ENCODE data around the gene KPRP. TPM values are rescaled to one million over a fixed set of nuclear protein-coding genes. Genes with fewer than 3 reads are reported as not detected.

KPRP gene
- total and polyA plus RNA-seq, 2 experiments from 2014 or later, result not detected

DNA sequence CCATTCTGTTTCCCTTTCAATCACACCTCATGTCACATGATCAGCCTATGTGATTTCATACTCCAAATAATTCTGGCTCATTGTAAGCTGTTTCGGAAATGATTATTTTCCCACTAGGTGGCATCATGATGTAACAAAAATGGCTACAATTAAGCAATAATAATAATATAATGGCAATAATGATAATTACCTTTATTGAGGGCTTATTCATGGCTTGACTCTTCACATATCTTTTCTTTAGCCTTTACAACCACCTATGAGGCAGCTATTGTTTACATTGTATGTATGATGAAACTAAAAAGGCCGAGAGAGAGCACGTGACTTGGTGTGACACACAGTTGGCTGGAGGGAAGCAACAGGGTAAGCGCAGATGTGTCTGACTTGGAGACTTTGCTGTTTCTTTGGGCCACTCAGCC is 12.5 kb upstream of the KPRP start:
- no peak overlapping the region for H3K4me2 ChIP-seq
- H3K9me3 Mint-ChIP-seq, result no peaks in the 10 kb centered on the region; the same call in 2 of the 3 replicates
- no peak for DNase-seq (ENCODE audit: low spot score)
- no peaks in the 10 kb centered on the region for H4K20me1 ChIP-seq (replicated peaks; ENCODE audit: insufficient read depth)
- no peak overlapping the region for H3K4me3 ChIP-seq
- no peaks in the 10 kb centered on the region for H3K27me3 ChIP-seq (ENCODE audit: insufficient read depth)
- H3K27me3 Mint-ChIP-seq (ENCODE audit: insufficient read depth, low read depth, poor library complexity), result no peaks in the 10 kb centered on the region
- no peak overlapping the region for H3K27ac Mint-ChIP-seq
- no peaks in the 10 kb centered on the region for H3K36me3 ChIP-seq (ENCODE audit: insufficient read depth)
- H3K36me3 Mint-ChIP-seq (ENCODE audit: low read depth), result no peaks in the 10 kb centered on the region
- peaks cover 9% of the 10 kb centered on the region; the same call in 1 of the 2 replicates for H3K9me2 ChIP-seq (ENCODE audit: insufficient read depth)
- no peak overlapping the region for H3K27ac ChIP-seq (ENCODE audit: low read depth)
- no peak overlapping the region for H3K4me3 Mint-ChIP-seq
- peaks cover 4% of the 10 kb centered on the region for H3K4me1 ChIP-seq (ENCODE audit: insufficient read depth)
- H3K79me2 ChIP-seq (replicated peaks; ENCODE audit: insufficient read depth), result no peaks in the 10 kb centered on the region
- H3F3A ChIP-seq (replicated peaks; ENCODE audit: low read depth), result no peaks in the 10 kb centered on the region
- peak overlapping the region; percentile 76; the same call in 1 of the 2 replicates for H2AFZ ChIP-seq
- TF ChIP-seq ZNF331 (CRISPR knock-in tag; IDR thresholded peaks at IDR 0.05; ENCODE audit: low read depth), result no peak
- TF ChIP-seq STAT1 (IDR thresholded peaks at IDR 0.05; ENCODE audit: unreplicated experiment), result no peak
- TF ChIP-seq, protein P1, sequence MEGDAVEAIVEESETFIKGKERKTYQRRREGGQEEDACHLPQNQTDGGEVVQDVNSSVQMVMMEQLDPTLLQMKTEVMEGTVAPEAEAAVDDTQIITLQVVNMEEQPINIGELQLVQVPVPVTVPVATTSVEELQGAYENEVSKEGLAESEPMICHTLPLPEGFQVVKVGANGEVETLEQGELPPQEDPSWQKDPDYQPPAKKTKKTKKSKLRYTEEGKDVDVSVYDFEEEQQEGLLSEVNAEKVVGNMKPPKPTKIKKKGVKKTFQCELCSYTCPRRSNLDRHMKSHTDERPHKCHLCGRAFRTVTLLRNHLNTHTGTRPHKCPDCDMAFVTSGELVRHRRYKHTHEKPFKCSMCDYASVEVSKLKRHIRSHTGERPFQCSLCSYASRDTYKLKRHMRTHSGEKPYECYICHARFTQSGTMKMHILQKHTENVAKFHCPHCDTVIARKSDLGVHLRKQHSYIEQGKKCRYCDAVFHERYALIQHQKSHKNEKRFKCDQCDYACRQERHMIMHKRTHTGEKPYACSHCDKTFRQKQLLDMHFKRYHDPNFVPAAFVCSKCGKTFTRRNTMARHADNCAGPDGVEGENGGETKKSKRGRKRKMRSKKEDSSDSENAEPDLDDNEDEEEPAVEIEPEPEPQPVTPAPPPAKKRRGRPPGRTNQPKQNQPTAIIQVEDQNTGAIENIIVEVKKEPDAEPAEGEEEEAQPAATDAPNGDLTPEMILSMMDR (conservative IDR thresholded peaks at IDR 0.05; ENCODE audit: low read depth in 2 of 2), result peak in 1 of 2 experiments; percentile 29; a peak in 2 of 4 replicates
- TF ChIP-seq, protein P2, sequence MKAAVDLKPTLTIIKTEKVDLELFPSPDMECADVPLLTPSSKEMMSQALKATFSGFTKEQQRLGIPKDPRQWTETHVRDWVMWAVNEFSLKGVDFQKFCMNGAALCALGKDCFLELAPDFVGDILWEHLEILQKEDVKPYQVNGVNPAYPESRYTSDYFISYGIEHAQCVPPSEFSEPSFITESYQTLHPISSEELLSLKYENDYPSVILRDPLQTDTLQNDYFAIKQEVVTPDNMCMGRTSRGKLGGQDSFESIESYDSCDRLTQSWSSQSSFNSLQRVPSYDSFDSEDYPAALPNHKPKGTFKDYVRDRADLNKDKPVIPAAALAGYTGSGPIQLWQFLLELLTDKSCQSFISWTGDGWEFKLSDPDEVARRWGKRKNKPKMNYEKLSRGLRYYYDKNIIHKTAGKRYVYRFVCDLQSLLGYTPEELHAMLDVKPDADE (IDR thresholded peaks at IDR 0.05), result no peak
- H3K4me1 Mint-ChIP-seq, result peaks cover 3% of the 10 kb centered on the region; the same call in 2 of the 3 replicates
- ATAC-seq, result no peak

DNA sequence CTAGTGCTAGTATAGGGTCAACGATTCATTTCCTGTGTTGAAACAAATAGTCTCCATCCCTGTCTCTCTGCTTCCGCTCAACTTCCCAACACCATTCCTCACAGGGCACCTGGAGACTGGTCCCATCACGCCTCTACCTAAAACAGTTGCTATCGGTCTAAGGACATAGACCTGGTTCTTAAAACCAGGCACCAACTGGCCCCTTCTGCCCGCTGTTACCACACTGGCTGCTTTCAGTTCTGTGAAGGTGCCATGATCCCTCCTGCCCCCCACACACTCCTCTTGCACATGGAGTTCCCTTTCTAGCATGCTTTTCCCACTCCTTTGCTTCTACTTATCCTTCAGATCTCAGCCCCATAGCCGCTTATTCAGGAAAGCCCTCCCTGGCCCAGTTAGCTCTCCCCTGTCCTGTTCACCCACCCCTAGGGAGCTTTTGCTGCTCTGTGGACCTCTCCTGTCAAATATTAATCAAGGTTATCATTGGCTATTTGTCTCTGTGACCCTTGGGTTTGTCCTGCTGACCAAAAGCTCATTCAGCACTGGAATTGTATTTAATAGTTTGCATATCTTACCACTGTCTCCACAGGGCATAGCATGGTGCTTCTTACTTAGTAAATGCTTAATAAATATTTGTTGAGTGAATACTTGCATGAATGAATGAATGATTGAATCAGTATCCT is 11.9 kb upstream of the KPRP start:
- no peaks in the 10 kb centered on the region; the same call in 2 of the 3 replicates for H3K9me3 Mint-ChIP-seq
- no peak for TF ChIP-seq EZH2 (IDR thresholded peaks at IDR 0.05; ENCODE audit: low read depth, unreplicated experiment)
- no peak for TF ChIP-seq CREB1 (CRISPR knock-in tag; IDR thresholded peaks at IDR 0.05; ENCODE audit: low read depth)
- no peak for TF ChIP-seq EZH2phosphoT487 (IDR thresholded peaks at IDR 0.05; ENCODE audit: unreplicated experiment)
- TF ChIP-seq, protein P3, sequence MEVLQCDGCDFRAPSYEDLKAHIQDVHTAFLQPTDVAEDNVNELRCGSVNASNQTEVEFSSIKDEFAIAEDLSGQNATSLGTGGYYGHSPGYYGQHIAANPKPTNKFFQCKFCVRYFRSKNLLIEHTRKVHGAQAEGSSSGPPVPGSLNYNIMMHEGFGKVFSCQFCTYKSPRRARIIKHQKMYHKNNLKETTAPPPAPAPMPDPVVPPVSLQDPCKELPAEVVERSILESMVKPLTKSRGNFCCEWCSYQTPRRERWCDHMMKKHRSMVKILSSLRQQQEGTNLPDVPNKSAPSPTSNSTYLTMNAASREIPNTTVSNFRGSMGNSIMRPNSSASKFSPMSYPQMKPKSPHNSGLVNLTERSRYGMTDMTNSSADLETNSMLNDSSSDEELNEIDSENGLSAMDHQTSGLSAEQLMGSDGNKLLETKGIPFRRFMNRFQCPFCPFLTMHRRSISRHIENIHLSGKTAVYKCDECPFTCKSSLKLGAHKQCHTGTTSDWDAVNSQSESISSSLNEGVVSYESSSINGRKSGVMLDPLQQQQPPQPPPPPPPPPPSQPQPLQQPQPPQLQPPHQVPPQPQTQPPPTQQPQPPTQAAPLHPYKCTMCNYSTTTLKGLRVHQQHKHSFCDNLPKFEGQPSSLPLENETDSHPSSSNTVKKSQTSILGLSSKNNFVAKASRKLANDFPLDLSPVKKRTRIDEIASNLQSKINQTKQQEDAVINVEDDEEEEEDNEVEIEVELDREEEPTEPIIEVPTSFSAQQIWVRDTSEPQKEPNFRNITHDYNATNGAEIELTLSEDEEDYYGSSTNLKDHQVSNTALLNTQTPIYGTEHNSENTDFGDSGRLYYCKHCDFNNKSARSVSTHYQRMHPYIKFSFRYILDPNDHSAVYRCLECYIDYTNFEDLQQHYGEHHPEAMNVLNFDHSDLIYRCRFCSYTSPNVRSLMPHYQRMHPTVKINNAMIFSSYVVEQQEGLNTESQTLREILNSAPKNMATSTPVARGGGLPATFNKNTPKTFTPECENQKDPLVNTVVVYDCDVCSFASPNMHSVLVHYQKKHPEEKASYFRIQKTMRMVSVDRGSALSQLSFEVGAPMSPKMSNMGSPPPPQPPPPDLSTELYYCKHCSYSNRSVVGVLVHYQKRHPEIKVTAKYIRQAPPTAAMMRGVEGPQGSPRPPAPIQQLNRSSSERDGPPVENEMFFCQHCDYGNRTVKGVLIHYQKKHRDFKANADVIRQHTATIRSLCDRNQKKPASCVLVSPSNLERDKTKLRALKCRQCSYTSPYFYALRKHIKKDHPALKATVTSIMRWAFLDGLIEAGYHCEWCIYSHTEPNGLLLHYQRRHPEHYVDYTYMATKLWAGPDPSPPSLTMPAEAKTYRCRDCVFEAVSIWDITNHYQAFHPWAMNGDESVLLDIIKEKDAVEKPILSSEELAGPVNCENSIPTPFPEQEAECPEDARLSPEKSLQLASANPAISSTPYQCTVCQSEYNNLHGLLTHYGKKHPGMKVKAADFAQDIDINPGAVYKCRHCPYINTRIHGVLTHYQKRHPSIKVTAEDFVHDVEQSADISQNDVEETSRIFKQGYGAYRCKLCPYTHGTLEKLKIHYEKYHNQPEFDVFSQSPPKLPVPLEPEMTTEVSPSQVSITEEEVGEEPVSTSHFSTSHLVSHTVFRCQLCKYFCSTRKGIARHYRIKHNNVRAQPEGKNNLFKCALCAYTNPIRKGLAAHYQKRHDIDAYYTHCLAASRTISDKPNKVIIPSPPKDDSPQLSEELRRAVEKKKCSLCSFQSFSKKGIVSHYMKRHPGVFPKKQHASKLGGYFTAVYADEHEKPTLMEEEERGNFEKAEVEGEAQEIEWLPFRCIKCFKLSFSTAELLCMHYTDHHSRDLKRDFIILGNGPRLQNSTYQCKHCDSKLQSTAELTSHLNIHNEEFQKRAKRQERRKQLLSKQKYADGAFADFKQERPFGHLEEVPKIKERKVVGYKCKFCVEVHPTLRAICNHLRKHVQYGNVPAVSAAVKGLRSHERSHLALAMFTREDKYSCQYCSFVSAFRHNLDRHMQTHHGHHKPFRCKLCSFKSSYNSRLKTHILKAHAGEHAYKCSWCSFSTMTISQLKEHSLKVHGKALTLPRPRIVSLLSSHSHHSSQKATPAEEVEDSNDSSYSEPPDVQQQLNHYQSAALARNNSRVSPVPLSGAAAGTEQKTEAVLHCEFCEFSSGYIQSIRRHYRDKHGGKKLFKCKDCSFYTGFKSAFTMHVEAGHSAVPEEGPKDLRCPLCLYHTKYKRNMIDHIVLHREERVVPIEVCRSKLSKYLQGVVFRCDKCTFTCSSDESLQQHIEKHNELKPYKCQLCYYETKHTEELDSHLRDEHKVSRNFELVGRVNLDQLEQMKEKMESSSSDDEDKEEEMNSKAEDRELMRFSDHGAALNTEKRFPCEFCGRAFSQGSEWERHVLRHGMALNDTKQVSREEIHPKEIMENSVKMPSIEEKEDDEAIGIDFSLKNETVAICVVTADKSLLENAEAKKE (CRISPR knock-in tag; IDR thresholded peaks at IDR 0.05), result no peak
- no peak for TF ChIP-seq STAT1 (IDR thresholded peaks at IDR 0.05; ENCODE audit: unreplicated experiment)
- TF ChIP-seq, protein P1 (conservative IDR thresholded peaks at IDR 0.05; ENCODE audit: low read depth in 2 of 2), result no peak
- TF ChIP-seq ZNF331 (CRISPR knock-in tag; IDR thresholded peaks at IDR 0.05; ENCODE audit: low read depth), result no peak

More for the DNA sequence above, 11.9 kb upstream of the KPRP start:
- Histone ChIP-seq H3K79me2 (replicated peaks; ENCODE audit: insufficient read depth) (no peaks in the 10 kb centered on the region), H3K27me3 (ENCODE audit: insufficient read depth) (no peaks in the 10 kb centered on the region), H3K36me3 (ENCODE audit: insufficient read depth) (no peaks in the 10 kb centered on the region), H3K4me1 (ENCODE audit: insufficient read depth) (peaks cover 4% of the 10 kb centered on the region), H3K4me3 (no peak overlapping the region), H4K20me1 (replicated peaks; ENCODE audit: insufficient read depth) (no peaks in the 10 kb centered on the region), H3K27ac (ENCODE audit: low read depth) (no peak overlapping the region), H2AFZ (peak overlapping the region; percentile 76), H3K9me2 (ENCODE audit: insufficient read depth) (peaks cover 6% of the 10 kb centered on the region; the same call in 1 of the 2 replicates), H3F3A (replicated peaks; ENCODE audit: low read depth) (no peaks in the 10 kb centered on the region), H3K4me2 (no peak overlapping the region)
- no peak overlapping the region for H3K4me3 Mint-ChIP-seq
- DNase-seq (ENCODE audit: low spot score), result no peak
- no peak overlapping the region for H3K27ac Mint-ChIP-seq
- H3K36me3 Mint-ChIP-seq (ENCODE audit: low read depth), result no peaks in the 10 kb centered on the region
- no peak for ATAC-seq
- H3K4me1 Mint-ChIP-seq, result peaks cover 3% of the 10 kb centered on the region; the same call in 2 of the 3 replicates
- no peaks in the 10 kb centered on the region for H3K27me3 Mint-ChIP-seq (ENCODE audit: insufficient read depth, low read depth, poor library complexity)

Data from GM23338 (cell line).